Ovary (tissue), 3 donors: ENCODE results near the gene EDAR.

Source experiments
- CTCF ChIP-seq, 3 donors: fragments of 450-650 bp in 2 of 3; fragments of 200-600 bp in 1 of 3; IDR thresholded peaks; one replicate each; pipeline versions ENCODE4 v1.5.1 to v1.8.0; 2016 to 2022; ENCODE audit warnings: antibody characterized with exemption in 3 of 3, mild to moderate bottlenecking in 1 of 3
- POLR2A ChIP-seq: fragments of 450-650 bp; IDR thresholded peaks from one replicate; pipeline ENCODE4 v1.6.1; 2017; ENCODE audit warnings: antibody characterized with exemption, mild to moderate bottlenecking, moderate library complexity
- donor health status: DM: no; HTN: no; CAD: no.

GRCh38 chr2:109027702-109028101 is 38.7 kb upstream of the EDAR start:
- TF ChIP-seq POLR2A (no peak), CTCF (IDR thresholded peaks at IDR 0.05) (no peak)
